Neural cell (in vitro differentiated cells): ENCODE measurements around the gene AATK. TPM values are rescaled to one million over a fixed set of nuclear protein-coding genes. Genes with fewer than 3 reads are reported as not detected.
A peak's percentile ranks its signal among the peaks of the same experiment; 100 is the strongest.

Source experiments
- H2AFZ ChIP-seq: fragments of 200-600, 300-800 bp; sonication (generic), shearing (Covaris generic); 2 replicates; pipeline ENCODE4 v1.6.0; 2014; ENCODE audit warnings: low read depth, mild to moderate bottlenecking, antibody characterized with exemption, low read length, moderate library complexity
- H3F3A ChIP-seq: fragments of 200-600 bp; shearing (Covaris generic); 2 replicates; pipeline ENCODE4 v1.6.1; 2016; ENCODE audit warnings: mild to moderate bottlenecking, moderate library complexity, mixed read lengths, antibody characterized with exemption, low read length; ENCODE audit not compliant: insufficient read depth, poor library complexity, severe bottlenecking
- H3K27ac ChIP-seq: fragments of 200-600, 300-800 bp; sonication (generic), shearing (Covaris generic); 2 replicates; pipeline ENCODE4 v1.5.1; 2014; ENCODE audit warnings: mild to moderate bottlenecking, low read length, moderate library complexity
- H3K27me3 ChIP-seq: fragments of 300-800, 200-600 bp; sonication (generic), shearing (Covaris generic); 2 replicates; pipeline ENCODE4 v1.6.0; 2014; ENCODE audit warnings: mild to moderate bottlenecking, low read depth, low read length, moderate library complexity; ENCODE audit not compliant: insufficient read depth
- H3K36me3 ChIP-seq: fragments of 300-800, 200-600 bp; sonication (generic), shearing (Covaris generic); 2 replicates; pipeline ENCODE4 v1.5.1; 2014; ENCODE audit warnings: mild to moderate bottlenecking, antibody characterized with exemption, low read length, moderate library complexity; ENCODE audit not compliant: insufficient read depth
- H3K4me2 ChIP-seq: fragments of 300-800, 200-600 bp; sonication (generic), shearing (Covaris generic); 2 replicates; pipeline ENCODE4 v1.6.0; 2014; ENCODE audit warnings: mild to moderate bottlenecking, low read length
- H3K4me3 ChIP-seq: fragments of 300-800, 200-600 bp; sonication (generic), shearing (Covaris generic); 2 replicates; pipeline ENCODE4 v1.5.1; 2014; ENCODE audit warnings: mild to moderate bottlenecking, low read length, moderate library complexity
- H3K79me2 ChIP-seq: fragments of 200-600 bp; shearing (Covaris generic); replicated peaks from 2 replicates; pipeline ENCODE4 v1.6.0; 2014; ENCODE audit warnings: mild to moderate bottlenecking, low read length, moderate library complexity; ENCODE audit not compliant: insufficient read depth
- H3K9ac ChIP-seq: fragments of 300-800, 200-600 bp; sonication (generic), shearing (Covaris generic); 2 replicates; pipeline ENCODE4 v1.6.1; 2016; ENCODE audit warnings: mild to moderate bottlenecking, low read length, mixed read lengths
- H3K9me2 ChIP-seq: fragments of 200-600 bp; shearing (Covaris generic); 2 replicates; pipeline ENCODE4 v1.6.1; 2016; ENCODE audit warnings: mild to moderate bottlenecking, low read length, mixed read lengths; ENCODE audit not compliant: insufficient read depth
- H3K9me3 ChIP-seq: fragments of 200-600, 300-800 bp; sonication (generic), shearing (Covaris generic); 2 replicates; pipeline ENCODE4 v1.6.1; 2016; ENCODE audit warnings: mild to moderate bottlenecking, mixed run types, low read length, moderate library complexity, mixed read lengths
- H4K20me1 ChIP-seq: fragments of 200-600 bp; shearing (Covaris generic); 2 replicates; pipeline ENCODE4 v1.6.1; 2016; ENCODE audit warnings: mild to moderate bottlenecking, mixed run types; ENCODE audit not compliant: insufficient read depth
- CTCF ChIP-seq: fragments of 450-650 bp; IDR thresholded peaks from 2 replicates; pipeline ENCODE4 v1.5.1; 2014; ENCODE audit warnings: antibody characterized with exemption, mild to moderate bottlenecking, moderate library complexity; ENCODE audit not compliant: poor library complexity, severe bottlenecking
- EP300 ChIP-seq: fragments of 450-650 bp; conservative IDR thresholded peaks from 2 replicates; pipeline ENCODE4 v1.6.1; 2014; ENCODE audit warnings: antibody characterized with exemption, mild to moderate bottlenecking, moderate library complexity; ENCODE audit not compliant: poor library complexity, severe bottlenecking
- EZH2 ChIP-seq: fragments of 200-600, 300-800 bp; shearing (Covaris generic), sonication (generic); IDR thresholded peaks from 2 replicates; pipeline ENCODE4 v1.6.1; 2014; ENCODE audit warnings: antibody characterized with exemption, low read length, borderline replicate concordance, mild to moderate bottlenecking; ENCODE audit not compliant: insufficient read depth, poor library complexity, severe bottlenecking
- MXI1 ChIP-seq: fragments of 450-650 bp; conservative IDR thresholded peaks from 2 replicates; pipeline ENCODE4 v1.6.1; 2014; ENCODE audit warnings: antibody characterized with exemption, mild to moderate bottlenecking; ENCODE audit not compliant: poor library complexity, severe bottlenecking
- POLR2AphosphoS5 ChIP-seq: IDR thresholded peaks from 2 replicates; pipeline ENCODE4 v1.6.1; 2012
- RAD21 ChIP-seq: fragments of 450-650 bp; conservative IDR thresholded peaks from 2 replicates; pipeline ENCODE4 v1.6.1; 2014; ENCODE audit warnings: antibody characterized with exemption, mild to moderate bottlenecking, moderate library complexity
- REST ChIP-seq: IDR thresholded peaks from 2 replicates; pipeline ENCODE4 v1.6.1; 2012; ENCODE audit warnings: borderline replicate concordance
- SMC3 ChIP-seq: fragments of 450-650 bp; conservative IDR thresholded peaks from 2 replicates; pipeline ENCODE4 v1.6.1; 2014; ENCODE audit warnings: antibody characterized with exemption, mild to moderate bottlenecking, moderate library complexity; ENCODE audit not compliant: poor library complexity
- polyA plus RNA-seq: library from polyadenylated mRNA; depleted of rRNA; stranded (reverse); fragments of >200 nt; gene quantifications from 2 replicates; pipeline ENCODE4 v1.2.3, GENCODE V29; 2014

AATK gene
- polyA plus RNA-seq, 1 donor from 2014 or later: 11.1 TPM

GRCh38 chr17:81165246-81166032, 582 bp downstream of the AATK start, which contains the start of gene PVALEF:
PVALEF (plus strand) TSS chr17:81165507; CDS start chr17:81181227, 15,720 bp downstream.
- TF ChIP-seq CTCF (peak; percentile 20), SMC3 (no peak), REST (no peak), EZH2 (no peak), EP300 (no peak), POLR2AphosphoS5 (no peak), MXI1 (peak; percentile 40)
- no peaks in the 10 kb centered on the region for H3K36me3 ChIP-seq
- H3K4me2 ChIP-seq: peak within 1 kb of the TSS; percentile 70
- H3K27ac ChIP-seq: peak within 1 kb of the TSS; percentile 44
- no peaks in the 10 kb centered on the region for H3K9me3 ChIP-seq
- H3K79me2 ChIP-seq: no peaks in the 10 kb centered on the region
- no peaks in the 10 kb centered on the region for H3K9me2 ChIP-seq
- peak within 1 kb of the TSS; percentile 78 for H3K9ac ChIP-seq
- no peaks in the 10 kb centered on the region for H3K27me3 ChIP-seq
- H2AFZ ChIP-seq: peak within 1 kb of the TSS; percentile 40
- peak within 1 kb of the TSS; percentile 80 for H3K4me3 ChIP-seq
- H4K20me1 ChIP-seq: no peaks in the 10 kb centered on the region
- no peaks in the 10 kb centered on the region for H3F3A ChIP-seq

- Histone ChIP-seq H3K79me2 (no peaks in the 10 kb centered on the region), H3K27me3 (no peaks in the 10 kb centered on the region), H2AFZ (no peak overlapping the region), H3K4me3 (peak overlapping the region; percentile 80), H3K9me3 (no peaks in the 10 kb centered on the region), H3K9ac (peak overlapping the region; percentile 78), H3F3A (no peaks in the 10 kb centered on the region), H3K36me3 (no peaks in the 10 kb centered on the region), H3K4me2 (peak overlapping the region; percentile 70), H3K9me2 (no peaks in the 10 kb centered on the region), H4K20me1 (no peaks in the 10 kb centered on the region), H3K27ac (no peak overlapping the region)
- TF ChIP-seq REST (no peak), MXI1 (no peak), EP300 (no peak), POLR2AphosphoS5 (no peak), RAD21 (no peak), CTCF (no peak), EZH2 (no peak)
These were observed 1.4 kb downstream of the AATK start for GRCh38 chr17:81164371-81165245.
